Activated CD4-positive, alpha-beta T cell treated with anti-CD3 and anti-CD28 coated beads, Interleukin-2, amount 10 ng/mL, durations not matched to agents 24 days and 14 days (primary cell): ENCODE results near the gene ASPSCR1. TPM values are rescaled to one million over a fixed set of nuclear protein-coding genes. Genes with fewer than 3 reads are reported as not detected.

ENCODE experiments used
- DNase-seq: peaks from one replicate; pipeline ENCODE4 v3.0.0; 2022
- H3K27ac Mint-ChIP-seq: one replicate; pipeline ENCODE4 v1.8.0; 2022; ENCODE audit warnings: mild to moderate bottlenecking, mixed read lengths
- H3K27me3 Mint-ChIP-seq: one replicate; pipeline ENCODE4 v1.8.0; 2022; ENCODE audit warnings: mixed read lengths
- H3K36me3 Mint-ChIP-seq: one replicate; pipeline ENCODE4 v1.8.0; 2022; ENCODE audit warnings: low read depth, mild to moderate bottlenecking, mixed read lengths
- H3K4me1 Mint-ChIP-seq: one replicate; pipeline ENCODE4 v1.8.0; 2021; ENCODE audit warnings: mixed read lengths
- H3K4me3 Mint-ChIP-seq: one replicate; pipeline ENCODE4 v1.8.0; 2022; ENCODE audit warnings: mild to moderate bottlenecking, moderate library complexity, mixed read lengths
- H3K9me3 Mint-ChIP-seq: one replicate; pipeline ENCODE4 v1.8.0; 2021; ENCODE audit warnings: mixed read lengths
- intact Hi-C: fragments of 100-400 bp; cut with micrococcal nuclease; formaldehyde crosslinking; loops from one replicate; pipeline ENCODE4 v1.15.1; 2023
- total RNA-seq: library from RNA; stranded (reverse); gene quantifications from 2 replicates; pipeline ENCODE4 v1.2.3, GENCODE V29; 2022

The ASPSCR1 gene
- total RNA-seq, 1 donor from 2014 or later: 35.1 TPM

GRCh38 chr17:82049106-82049505 lies 71.7 kb downstream of the ASPSCR1 start:
- intact Hi-C loops: no loop called here
- Mint-ChIP-seq H3K4me3 (no peak overlapping the region), H3K9me3 (no peaks in the 10 kb centered on the region)

GRCh38 chr17:82049521-82049971 lies 72.1 kb downstream of the ASPSCR1 start:
- H3K27ac Mint-ChIP-seq: no peak overlapping the region
- DNase-seq: no peak
- H3K27me3 Mint-ChIP-seq: no peaks in the 10 kb centered on the region
- peaks cover 6% of the 10 kb centered on the region for H3K36me3 Mint-ChIP-seq
- no peaks in the 10 kb centered on the region for H3K9me3 Mint-ChIP-seq
- intact Hi-C loops: no loop called here
- H3K4me3 Mint-ChIP-seq: peak overlapping the region; percentile 90
- H3K4me1 Mint-ChIP-seq: peaks cover 16% of the 10 kb centered on the region

More at GRCh38 chr17:82049106-82049505, 71.7 kb downstream of the ASPSCR1 start:
- Mint-ChIP-seq H3K4me1 (peaks cover 16% of the 10 kb centered on the region), H3K27ac (no peak overlapping the region), H3K36me3 (peaks cover 6% of the 10 kb centered on the region), H3K27me3 (no peaks in the 10 kb centered on the region)
- no peak for DNase-seq

GRCh38 chr17:82050152-82050760 lies 72.8 kb downstream of the ASPSCR1 start:
- Mint-ChIP-seq H3K4me1 (peaks cover 16% of the 10 kb centered on the region), H3K36me3 (peaks cover 9% of the 10 kb centered on the region), H3K27ac (peak overlapping the region; percentile 91), H3K9me3 (no peaks in the 10 kb centered on the region), H3K4me3 (peak overlapping the region; percentile 90), H3K27me3 (no peaks in the 10 kb centered on the region)
- no peak for DNase-seq
- intact Hi-C loops: loop anchor here (2.0 kb wide), 1 partner anchor 13 kb away; the partner anchor contains the start of gene DCXR

GRCh38 chr17:82050761-82051641 lies 73.6 kb downstream of the ASPSCR1 start:
- intact Hi-C loops: loop anchor here (1.0 to 2.0 kb wide), 2 partner anchors 14 to 15 kb away; partner anchors contain the start of gene DCXR
- no peaks in the 10 kb centered on the region for H3K9me3 Mint-ChIP-seq
- H3K27ac Mint-ChIP-seq: peak overlapping the region; percentile 91
- H3K4me3 Mint-ChIP-seq: peak overlapping the region; percentile 90
- peaks cover 10% of the 10 kb centered on the region for H3K36me3 Mint-ChIP-seq
- DNase-seq: no peak
- H3K4me1 Mint-ChIP-seq: peaks cover 16% of the 10 kb centered on the region
- no peaks in the 10 kb centered on the region for H3K27me3 Mint-ChIP-seq

- Mint-ChIP-seq H3K27me3 (no peaks in the 10 kb centered on the region), H3K4me3 (peak within 1 kb of the TSS; percentile 90), H3K9me3 (no peaks in the 10 kb centered on the region), H3K27ac (peak within 1 kb of the TSS; percentile 91), H3K4me1 (peaks cover 16% of the 10 kb centered on the region), H3K36me3 (peaks cover 14% of the 10 kb centered on the region)
- DNase-seq: peak; percentile 95
- intact Hi-C loops: loop anchor here (1.0 to 2.0 kb wide), 2 partner anchors 14 to 15 kb away; partner anchors contain the start of gene DCXR
Measured at GRCh38 chr17:82051776-82052637, 74.6 kb downstream of the ASPSCR1 start, which contains the start of the genes GPS1 and RFNG. Gene GPS1 (plus strand): TSS chr17:82051898. CDS start chr17:82051932, 34 bp downstream. Gene RFNG (minus strand): TSS chr17:82051811. CDS start chr17:82051766, 45 bp downstream.

GRCh38 chr17:82052638-82053059 lies 75.2 kb downstream of the ASPSCR1 start:
- DNase-seq: no peak
- intact Hi-C loops: no loop called here
- H3K27me3 Mint-ChIP-seq: no peaks in the 10 kb centered on the region
- peak overlapping the region; percentile 65 for H3K27ac Mint-ChIP-seq
- H3K9me3 Mint-ChIP-seq: no peaks in the 10 kb centered on the region
- H3K36me3 Mint-ChIP-seq: peaks cover 11% of the 10 kb centered on the region
- peaks cover 10% of the 10 kb centered on the region for H3K4me1 Mint-ChIP-seq
- peak overlapping the region; percentile 82 for H3K4me3 Mint-ChIP-seq

- H3K4me3 Mint-ChIP-seq: peak overlapping the region; percentile 82
- DNase-seq: no peak
- H3K9me3 Mint-ChIP-seq: no peaks in the 10 kb centered on the region
- peaks cover 13% of the 10 kb centered on the region for H3K36me3 Mint-ChIP-seq
- H3K27me3 Mint-ChIP-seq: no peaks in the 10 kb centered on the region
- no peak overlapping the region for H3K27ac Mint-ChIP-seq
- intact Hi-C loops: no loop called here
- peaks cover 10% of the 10 kb centered on the region for H3K4me1 Mint-ChIP-seq
Measured at GRCh38 chr17:82053130-82053529, 75.7 kb downstream of the ASPSCR1 start.

- intact Hi-C loops: no loop called here
- Mint-ChIP-seq H3K27ac (no peak overlapping the region), H3K9me3 (no peaks in the 10 kb centered on the region), H3K4me3 (peak overlapping the region; percentile 82), H3K4me1 (peaks cover 10% of the 10 kb centered on the region), H3K36me3 (peaks cover 13% of the 10 kb centered on the region), H3K27me3 (no peaks in the 10 kb centered on the region)
- DNase-seq: no peak
Measured at GRCh38 chr17:82053556-82054263, 76.3 kb downstream of the ASPSCR1 start.

GRCh38 chr17:82054351-82055022 lies 77.1 kb downstream of the ASPSCR1 start:
- intact Hi-C loops: no loop called here
- no peak overlapping the region for H3K27ac Mint-ChIP-seq

GRCh38 chr17:82055023-82055964 lies 77.9 kb downstream of the ASPSCR1 start:
- Mint-ChIP-seq H3K4me3 (peak overlapping the region; percentile 55), H3K4me1 (peaks cover 9% of the 10 kb centered on the region), H3K27ac (no peak overlapping the region), H3K36me3 (peaks cover 19% of the 10 kb centered on the region), H3K27me3 (no peaks in the 10 kb centered on the region), H3K9me3 (no peaks in the 10 kb centered on the region)
- intact Hi-C loops: no loop called here
- DNase-seq: no peak

More at GRCh38 chr17:82054351-82055022, 77.1 kb downstream of the ASPSCR1 start:
- peaks cover 13% of the 10 kb centered on the region for H3K36me3 Mint-ChIP-seq
- H3K27me3 Mint-ChIP-seq: no peaks in the 10 kb centered on the region
- H3K4me1 Mint-ChIP-seq: peaks cover 10% of the 10 kb centered on the region
- H3K4me3 Mint-ChIP-seq: peak overlapping the region; percentile 55
- no peaks in the 10 kb centered on the region for H3K9me3 Mint-ChIP-seq
- no peak for DNase-seq

- Mint-ChIP-seq H3K27ac (no peak overlapping the region), H3K36me3 (peaks cover 23% of the 10 kb centered on the region), H3K9me3 (no peaks in the 10 kb centered on the region), H3K4me3 (no peak overlapping the region), H3K4me1 (peaks cover 3% of the 10 kb centered on the region), H3K27me3 (no peaks in the 10 kb centered on the region)
- no peak for DNase-seq
- intact Hi-C loops: no loop called here
Measured at GRCh38 chr17:82055965-82056728, 78.7 kb downstream of the ASPSCR1 start.
